Measurements from ENCODE around the gene ASAP3.

DNA sequence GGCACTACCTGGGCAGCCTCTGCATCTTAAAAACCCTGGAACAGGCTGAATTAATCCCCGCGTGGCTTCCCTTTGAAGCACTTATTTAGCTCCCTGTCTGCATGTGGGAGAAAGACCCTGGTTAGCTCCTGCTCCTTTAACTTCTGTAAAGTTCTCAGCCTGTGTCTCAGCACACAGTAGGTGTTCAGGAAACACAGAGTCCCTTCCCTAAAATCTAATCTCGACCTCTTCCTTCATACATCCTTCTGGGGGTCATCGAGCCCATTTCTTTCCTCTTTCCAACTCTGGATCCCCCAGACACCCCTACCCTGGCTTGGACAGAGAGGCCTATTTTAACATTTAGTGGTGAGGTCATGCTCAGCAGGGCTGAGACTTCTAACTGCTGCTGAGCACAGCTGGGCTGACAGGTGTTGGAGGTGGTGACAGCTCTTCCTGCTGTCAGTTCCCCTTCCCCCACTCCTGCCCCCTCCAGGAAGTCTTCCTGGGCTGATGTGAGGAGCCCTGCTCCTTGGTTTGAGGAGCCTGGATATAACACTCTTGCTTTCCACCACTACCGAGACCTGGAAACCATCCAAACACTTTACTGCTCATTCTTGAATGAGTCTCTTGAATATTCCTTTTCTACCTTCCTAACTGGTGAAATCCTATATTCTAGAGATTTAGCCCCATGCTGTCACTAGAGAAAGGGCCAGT is 41.7 kb upstream of the ASAP3 start:
- TF ChIP-seq, protein P1, sequence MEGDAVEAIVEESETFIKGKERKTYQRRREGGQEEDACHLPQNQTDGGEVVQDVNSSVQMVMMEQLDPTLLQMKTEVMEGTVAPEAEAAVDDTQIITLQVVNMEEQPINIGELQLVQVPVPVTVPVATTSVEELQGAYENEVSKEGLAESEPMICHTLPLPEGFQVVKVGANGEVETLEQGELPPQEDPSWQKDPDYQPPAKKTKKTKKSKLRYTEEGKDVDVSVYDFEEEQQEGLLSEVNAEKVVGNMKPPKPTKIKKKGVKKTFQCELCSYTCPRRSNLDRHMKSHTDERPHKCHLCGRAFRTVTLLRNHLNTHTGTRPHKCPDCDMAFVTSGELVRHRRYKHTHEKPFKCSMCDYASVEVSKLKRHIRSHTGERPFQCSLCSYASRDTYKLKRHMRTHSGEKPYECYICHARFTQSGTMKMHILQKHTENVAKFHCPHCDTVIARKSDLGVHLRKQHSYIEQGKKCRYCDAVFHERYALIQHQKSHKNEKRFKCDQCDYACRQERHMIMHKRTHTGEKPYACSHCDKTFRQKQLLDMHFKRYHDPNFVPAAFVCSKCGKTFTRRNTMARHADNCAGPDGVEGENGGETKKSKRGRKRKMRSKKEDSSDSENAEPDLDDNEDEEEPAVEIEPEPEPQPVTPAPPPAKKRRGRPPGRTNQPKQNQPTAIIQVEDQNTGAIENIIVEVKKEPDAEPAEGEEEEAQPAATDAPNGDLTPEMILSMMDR (conservative IDR thresholded peaks at IDR 0.05; ENCODE audit: low read length), result no peak
- TF ChIP-seq EZH2phosphoT487 (IDR thresholded peaks at IDR 0.05; ENCODE audit: borderline replicate concordance), result no peak
